IMR-90 (cell line): ENCODE data around the gene PRR14L. TPM values are rescaled to one million over a fixed set of nuclear protein-coding genes. Genes with fewer than 3 reads are reported as not detected.
A peak's percentile ranks its signal among the peaks of the same experiment; 100 is the strongest.
"Not testable (repeated sequence)": the region's sequence is repeated elsewhere in the genome, so short reads cannot be mapped to it uniquely, and the experiment has no call there.

Source experiments
- ATAC-seq: fragments of 200-7000 bp; cut with Tn5 transposase; 2 replicates; pipeline ENCODE4 v1.9.1; 2020; ENCODE audit warnings: low read depth, mild to moderate bottlenecking, moderate library complexity
- BruUV-seq: library from RNA; stranded (reverse); fragments of 400-500 nt; replicated peaks from 2 replicates; lab custom pipeline; 2021; lab: Mats Ljungman, UMichigan
- CTCF ChIA-PET: fragments of 300-600 bp; formaldehyde crosslinking; extraction: SDS; loops from one replicate; lab custom pipeline; 2021; ENCODE audit warnings: antibody characterized with exemption; lab: Yijun Ruan, JAX
- POLR2A ChIA-PET: fragments of 300-600 bp; sonication (Branson Sonifier 250); formaldehyde crosslinking; loops from one replicate; lab custom pipeline; 2022; ENCODE audit warnings: antibody characterized with exemption; ENCODE audit not compliant: unreplicated experiment; lab: Charles Lee
- DNase-seq: peaks from one replicate; pipeline ENCODE4 v3.0.0; 2013
- H2AFZ ChIP-seq: replicated peaks from 2 replicates; pipeline ENCODE3; 2013; ENCODE audit warnings: low read length, mild to moderate bottlenecking; ENCODE audit not compliant: poor library complexity
- H2AK5ac ChIP-seq: 2 replicates; pipeline ENCODE4 v1.6.1; 2013; ENCODE audit warnings: low read depth, low read length, inconsistent platforms
- H2AK9ac ChIP-seq: replicated peaks from 2 replicates; pipeline ENCODE3; 2013; ENCODE audit warnings: mild to moderate bottlenecking, low read depth, low read length, moderate library complexity; ENCODE audit not compliant: poor library complexity
- H2BK120ac ChIP-seq: 2 replicates; pipeline ENCODE4 v1.6.1; 2013; ENCODE audit warnings: low read depth, low read length, inconsistent platforms
- H2BK15ac ChIP-seq: 3 replicates; pipeline ENCODE4 v1.6.1; 2013; ENCODE audit warnings: low read depth, low read length, inconsistent platforms
- H2BK20ac ChIP-seq: 2 replicates; pipeline ENCODE4 v1.6.1; 2013; ENCODE audit warnings: low read depth, mild to moderate bottlenecking, inconsistent platforms, low read length, moderate library complexity
- H2BK5ac ChIP-seq: 2 replicates; pipeline ENCODE4 v1.6.1; 2013; ENCODE audit warnings: mild to moderate bottlenecking, low read depth, low read length, inconsistent platforms; ENCODE audit not compliant: poor library complexity, severe bottlenecking
- H3K14ac ChIP-seq: replicated peaks from 2 replicates; pipeline ENCODE4 v1.6.1; 2013; ENCODE audit warnings: low read depth, low read length, inconsistent platforms
- H3K18ac ChIP-seq: 2 replicates; pipeline ENCODE4 v1.6.1; 2013; ENCODE audit warnings: low read depth, low read length, control low read depth
- H3K23ac ChIP-seq: 2 replicates; pipeline ENCODE4 v1.6.1; 2013; ENCODE audit warnings: low read depth, low read length, inconsistent platforms
- H3K27ac ChIP-seq: 2 replicates; pipeline ENCODE4 v1.5.1; 2013; ENCODE audit warnings: mild to moderate bottlenecking, control low read depth, low read length; ENCODE audit not compliant: insufficient read depth
- H3K27me3 ChIP-seq: 2 replicates; pipeline ENCODE4 v1.6.1; 2013; ENCODE audit warnings: low read length; ENCODE audit not compliant: control insufficient read depth, insufficient read depth
- H3K36me3 ChIP-seq: 2 replicates; pipeline ENCODE4 v1.6.1; 2013; ENCODE audit warnings: low read length, mixed read lengths; ENCODE audit not compliant: control insufficient read depth, insufficient read depth
- H3K4ac ChIP-seq: 2 replicates; pipeline ENCODE4 v1.6.1; 2013; ENCODE audit warnings: low read depth, low read length, inconsistent platforms
- H3K4me1 ChIP-seq: 2 replicates; pipeline ENCODE4 v1.6.1; 2013; ENCODE audit warnings: low read length, mixed read lengths; ENCODE audit not compliant: control insufficient read depth, insufficient read depth
- H3K4me2 ChIP-seq: 2 replicates; pipeline ENCODE4 v1.6.1; 2013; ENCODE audit warnings: low read depth, mild to moderate bottlenecking, control low read depth, low read length, moderate library complexity
- H3K4me3 ChIP-seq: 2 replicates; pipeline ENCODE4 v1.5.1; 2013; ENCODE audit warnings: low read depth, mild to moderate bottlenecking, control low read depth, low read length, moderate library complexity; ENCODE audit not compliant: insufficient read depth
- H3K56ac ChIP-seq: 2 replicates; pipeline ENCODE4 v1.6.1; 2013; ENCODE audit warnings: low read length, inconsistent platforms; ENCODE audit not compliant: insufficient read depth; ENCODE audit errors: extremely low read depth
- H3K79me1 ChIP-seq, 2 experiments: 2 replicates each; pipeline ENCODE4 v1.6.1; 2013; ENCODE audit warnings: low read length in 2 of 2, inconsistent platforms in 1 of 2, low read depth in 1 of 2
- H3K9ac ChIP-seq: 2 replicates; pipeline ENCODE4 v1.6.1; 2013; ENCODE audit warnings: low read depth, low read length, control low read depth
- H3K9me1 ChIP-seq: 2 replicates; pipeline ENCODE4 v1.6.1; 2013; ENCODE audit warnings: low read length, inconsistent platforms; ENCODE audit not compliant: insufficient read depth
- H3K9me3 ChIP-seq: 2 replicates; pipeline ENCODE4 v1.6.1; 2013; ENCODE audit warnings: low read length; ENCODE audit not compliant: control insufficient read depth, insufficient read depth
- H4K20me1 ChIP-seq: 2 replicates; pipeline ENCODE4 v1.6.1; 2013; ENCODE audit warnings: low read length, inconsistent platforms; ENCODE audit not compliant: insufficient read depth
- H4K5ac ChIP-seq: 2 replicates; pipeline ENCODE4 v1.6.1; 2013; ENCODE audit warnings: mild to moderate bottlenecking, low read depth, low read length, control low read depth
- H4K8ac ChIP-seq, 2 experiments: 2 replicates each; pipeline ENCODE4 v1.6.1; 2013; ENCODE audit warnings: low read depth in 2 of 2, low read length in 2 of 2, control low read depth in 1 of 2, inconsistent platforms in 1 of 2
- H4K91ac ChIP-seq: 2 replicates; pipeline ENCODE4 v1.6.1; 2013; ENCODE audit warnings: low read depth, low read length, inconsistent platforms; ENCODE audit not compliant: insufficient read depth
- BHLHE40 ChIP-seq: fragments of 150-350 bp; IDR thresholded peaks from 2 replicates; pipeline ENCODE4 v1.6.1; 2016; ENCODE audit warnings: mild to moderate bottlenecking, low read depth, low read length
- FOS ChIP-seq: fragments of 150-350 bp; IDR thresholded peaks from 2 replicates; pipeline ENCODE4 v1.6.1; 2016; ENCODE audit warnings: low read depth, low read length
- POLR2A ChIP-seq: IDR thresholded peaks from 2 replicates; pipeline ENCODE4 v1.6.1; 2012; ENCODE audit warnings: mild to moderate bottlenecking, low read depth, low read length
- WGBS, 2 experiments: methylation state at CpG; one replicate each; pipeline versions ENCODE4 v1.1.5 to v1.1.7; 2013; ENCODE audit warnings: missing lambda C conversion rate in 2 of 2; ENCODE audit not compliant: insufficient read length in 1 of 2; ENCODE audit errors: extremely low coverage in 2 of 2; 5-methylcytosine and 5-hydroxymethylcytosine counted together
- dilution Hi-C: fragments of 300-500 bp; cut with HindIII; formaldehyde crosslinking; loops from one replicate; pipeline ENCODE4 v1.14.3; 2018; ENCODE audit warnings: low sequenced_read_pairs; ENCODE audit not compliant: unreplicated experiment
- in situ Hi-C: fragments of 300-500 bp; cut with MboI; formaldehyde crosslinking; loops from 3 replicates; pipeline ENCODE4 v1.14.3; 2019; ENCODE audit warnings: low sequenced_read_pairs, inconsistent platforms, mixed read lengths
- intact Hi-C: fragments of 100-400 bp; cut with micrococcal nuclease; formaldehyde crosslinking; loops from 2 replicates; pipeline ENCODE4 v1.10.0; 2022
- polyA plus RNA-seq, 3 experiments: library from polyadenylated mRNA; depleted of rRNA; stranded (reverse); fragments of >200 nt; gene quantifications; 2 replicates each; pipeline ENCODE4 v1.2.3, GENCODE V29; 2012; ENCODE audit warnings: low replicate concordance in 1 of 3
- total RNA-seq: library from RNA; depleted of rRNA; stranded (reverse); fragments of >200 nt; gene quantifications from 2 replicates; pipeline ENCODE4 v1.2.3, GENCODE V29; 2012

PRR14L gene
- total and polyA plus RNA-seq, 2 of the 4 experiments (the other 2 are of a cell fraction): 9.0 to 19.7 TPM

GRCh38 chr22:31660860-31661341 is 89.0 kb downstream of the PRR14L start:
- Histone ChIP-seq H4K8ac (peak overlapping the region; percentile 89 to 93; a peak in 3 of 4 replicates), H3K9ac (peak overlapping the region; percentile 66; the same call in 1 of the 2 replicates), H3K18ac (peak overlapping the region; percentile 34; the same call in 1 of the 2 replicates), H3K4me2 (peak overlapping the region; percentile 81), H2BK120ac (peak overlapping the region; percentile 56), H3K14ac (peak overlapping the region; percentile 58; the same call in 1 of the 2 replicates), H2AK9ac (peak overlapping the region; percentile 56), H4K5ac (peak overlapping the region; percentile 50; the same call in 1 of the 2 replicates), H3K4ac (peak overlapping the region; percentile 75), H4K91ac (peak overlapping the region; percentile 62), H3K79me1 (peaks cover 23 to 42% of the 10 kb centered on the region in 2 experiments), H3K27ac (peak overlapping the region; percentile 24; the same call in 1 of the 2 replicates), H3K56ac (peak overlapping the region; percentile 87; the same call in 1 of the 2 replicates), H2BK20ac (peak overlapping the region; percentile 58; the same call in 1 of the 2 replicates), H2AK5ac (peak overlapping the region; percentile 54; the same call in 1 of the 2 replicates), H2BK15ac (peak overlapping the region; percentile 69; the same call in 1 of the 3 replicates), H2BK5ac (peak overlapping the region; percentile 87), H3K4me3 (peak overlapping the region; percentile 83)
- ATAC-seq: peak; percentile 42
- H4K20me1 ChIP-seq, H3K4me1 ChIP-seq, H3K9me1 ChIP-seq, H3K36me3 ChIP-seq, in situ Hi-C loops, BruUV-seq, H2AFZ ChIP-seq, H3K23ac ChIP-seq, H3K27me3 ChIP-seq, dilution Hi-C loops, H3K9me3 ChIP-seq: not testable (repeated sequence)
- peak; percentile 81 for DNase-seq
- TF ChIP-seq FOS (peak; percentile 25; the same call in 1 of the 2 replicates), BHLHE40 (peak; percentile 86), POLR2A (peak; percentile 48)
- ChIA-PET POLR2A (interaction anchor here (0.7 kb wide), 1 partner anchor 88 kb away, joined by 4 read pairs; no protein-coding TSS in a partner anchor), CTCF (interaction anchor here (1.6 kb wide), 1 partner anchor 309 kb away, joined by 5 read pairs; no protein-coding TSS in a partner anchor)
- intact Hi-C loops: loop anchor here (5.0 to 10.0 kb wide), 3 partner anchors 91 to 814 kb away; partner anchors contain the start of genes DEPDC5, FBXO7 and PRR14L
- WGBS, 2 experiments: 69% methylated on average over 2 of the region's 10 CpGs; no CpG with 5 or more reads in 1 of the 2 experiments
